A673 (cell line): Measurements from ENCODE around the gene BTBD16. TPM values are rescaled to one million over a fixed set of nuclear protein-coding genes. Genes with fewer than 3 reads are reported as not detected.

Experiments used
- BruUV-seq: library from RNA; stranded (reverse); fragments of 400-500 nt; replicated peaks from 2 replicates; lab custom pipeline; 2021; lab: Mats Ljungman, UMichigan
- CTCF ChIA-PET: fragments of 300-600 bp; sonication (Branson Sonifier 250); formaldehyde crosslinking; loops from one replicate; lab custom pipeline; 2022; ENCODE audit warnings: antibody characterized with exemption; lab: Charles Lee
- POLR2A ChIA-PET: fragments of 300-600 bp; sonication (Branson Sonifier 250); formaldehyde crosslinking; loops from one replicate; lab custom pipeline; 2022; ENCODE audit warnings: antibody characterized with exemption; ENCODE audit not compliant: low non-redundant PET; lab: Charles Lee
- DNase-seq: peaks from one replicate; pipeline ENCODE4 v3.0.0-alpha.2; 2015; ENCODE audit warnings: low spot score
- H3K27ac ChIP-seq: fragments of 200-600 bp; sonication (generic); 2 replicates; pipeline ENCODE4 v1.5.1; 2016; ENCODE audit warnings: mixed run types, low read depth, mild to moderate bottlenecking, mixed read lengths, antibody characterized with exemption, low read length; ENCODE audit not compliant: poor library complexity, severe bottlenecking
- H3K27me3 ChIP-seq: fragments of 200-600 bp; sonication (generic); replicated peaks from 2 replicates; pipeline ENCODE4 v1.6.1; 2017; ENCODE audit warnings: mixed run types, low read depth, mild to moderate bottlenecking, mixed read lengths, antibody characterized with exemption, low read length; ENCODE audit not compliant: insufficient read depth, poor library complexity
- H3K36me3 ChIP-seq: fragments of 200-600 bp; sonication (generic); 2 replicates; pipeline ENCODE4 v1.6.1; 2016; ENCODE audit warnings: mixed run types, mild to moderate bottlenecking, mixed read lengths, antibody characterized with exemption, low read length; ENCODE audit not compliant: insufficient read depth, poor library complexity, severe bottlenecking
- H3K4me1 ChIP-seq: fragments of 200-600 bp; sonication (generic); 2 replicates; pipeline ENCODE4 v1.6.1; 2017; ENCODE audit warnings: mixed run types, mild to moderate bottlenecking, mixed read lengths, antibody characterized with exemption, low read length; ENCODE audit not compliant: insufficient read depth, poor library complexity, severe bottlenecking
- H3K4me3 ChIP-seq: fragments of 200-600 bp; sonication (generic); 2 replicates; pipeline ENCODE4 v1.5.1; 2016; ENCODE audit warnings: low read depth, mixed run types, mild to moderate bottlenecking, mixed read lengths, low read length; ENCODE audit not compliant: poor library complexity, severe bottlenecking
- H3K9me3 ChIP-seq: fragments of 200-600 bp; sonication (generic); 2 replicates; pipeline ENCODE4 v1.6.1; 2016; ENCODE audit warnings: mixed run types, low read depth, mild to moderate bottlenecking, mixed read lengths, antibody characterized with exemption, low read length; ENCODE audit not compliant: poor library complexity, severe bottlenecking
- EZH2 ChIP-seq: fragments of 200-600 bp; sonication (generic); IDR thresholded peaks from 2 replicates; pipeline ENCODE4 v1.6.1; 2017; ENCODE audit warnings: borderline replicate concordance, low read depth, mild to moderate bottlenecking, mixed read lengths, antibody characterized with exemption, low read length; ENCODE audit not compliant: poor library complexity, severe bottlenecking
- intact Hi-C: fragments of 100-400 bp; cut with micrococcal nuclease; formaldehyde crosslinking; loops from one replicate; pipeline ENCODE4 v1.10.0; 2022; ENCODE audit not compliant: unreplicated experiment
- total RNA-seq: library from RNA; stranded (reverse); gene quantifications from 2 replicates; pipeline ENCODE4 v1.2.3, GENCODE V29; 2021
- TF ChIP-seq, protein P1 (sequence below): fragments of 300-800, 200-600 bp; sonication (generic); conservative IDR thresholded peaks from 2 replicates; pipeline ENCODE4 v1.5.1; 2017; ENCODE audit warnings: low read depth, mild to moderate bottlenecking, antibody characterized with exemption, low read length, moderate library complexity, mixed read lengths

BTBD16 gene
- total RNA-seq, 1 experiment from 2014 or later: not detected

- no peak for DNase-seq
- CTCF ChIA-PET: interaction anchor here (2.3 kb wide), 1 partner anchor 221 kb away, joined by 9 read pairs; no protein-coding TSS in a partner anchor
- BruUV-seq: no TSS peak
- H3K27ac ChIP-seq: no peak overlapping the region
- no peaks in the 10 kb centered on the region for H3K9me3 ChIP-seq
- no peak overlapping the region for H3K4me3 ChIP-seq
- H3K36me3 ChIP-seq: no peaks in the 10 kb centered on the region
- no peaks in the 10 kb centered on the region for H3K4me1 ChIP-seq
- H3K27me3 ChIP-seq: no peaks in the 10 kb centered on the region
- intact Hi-C loops: no loop called here
- no peak for TF ChIP-seq EZH2
- TF ChIP-seq, protein P1, sequence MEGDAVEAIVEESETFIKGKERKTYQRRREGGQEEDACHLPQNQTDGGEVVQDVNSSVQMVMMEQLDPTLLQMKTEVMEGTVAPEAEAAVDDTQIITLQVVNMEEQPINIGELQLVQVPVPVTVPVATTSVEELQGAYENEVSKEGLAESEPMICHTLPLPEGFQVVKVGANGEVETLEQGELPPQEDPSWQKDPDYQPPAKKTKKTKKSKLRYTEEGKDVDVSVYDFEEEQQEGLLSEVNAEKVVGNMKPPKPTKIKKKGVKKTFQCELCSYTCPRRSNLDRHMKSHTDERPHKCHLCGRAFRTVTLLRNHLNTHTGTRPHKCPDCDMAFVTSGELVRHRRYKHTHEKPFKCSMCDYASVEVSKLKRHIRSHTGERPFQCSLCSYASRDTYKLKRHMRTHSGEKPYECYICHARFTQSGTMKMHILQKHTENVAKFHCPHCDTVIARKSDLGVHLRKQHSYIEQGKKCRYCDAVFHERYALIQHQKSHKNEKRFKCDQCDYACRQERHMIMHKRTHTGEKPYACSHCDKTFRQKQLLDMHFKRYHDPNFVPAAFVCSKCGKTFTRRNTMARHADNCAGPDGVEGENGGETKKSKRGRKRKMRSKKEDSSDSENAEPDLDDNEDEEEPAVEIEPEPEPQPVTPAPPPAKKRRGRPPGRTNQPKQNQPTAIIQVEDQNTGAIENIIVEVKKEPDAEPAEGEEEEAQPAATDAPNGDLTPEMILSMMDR: no peak
- POLR2A ChIA-PET: no interaction called here
These were observed 73.7 kb downstream of the BTBD16 start for GRCh38 chr10:122344741-122345258.

DNA sequence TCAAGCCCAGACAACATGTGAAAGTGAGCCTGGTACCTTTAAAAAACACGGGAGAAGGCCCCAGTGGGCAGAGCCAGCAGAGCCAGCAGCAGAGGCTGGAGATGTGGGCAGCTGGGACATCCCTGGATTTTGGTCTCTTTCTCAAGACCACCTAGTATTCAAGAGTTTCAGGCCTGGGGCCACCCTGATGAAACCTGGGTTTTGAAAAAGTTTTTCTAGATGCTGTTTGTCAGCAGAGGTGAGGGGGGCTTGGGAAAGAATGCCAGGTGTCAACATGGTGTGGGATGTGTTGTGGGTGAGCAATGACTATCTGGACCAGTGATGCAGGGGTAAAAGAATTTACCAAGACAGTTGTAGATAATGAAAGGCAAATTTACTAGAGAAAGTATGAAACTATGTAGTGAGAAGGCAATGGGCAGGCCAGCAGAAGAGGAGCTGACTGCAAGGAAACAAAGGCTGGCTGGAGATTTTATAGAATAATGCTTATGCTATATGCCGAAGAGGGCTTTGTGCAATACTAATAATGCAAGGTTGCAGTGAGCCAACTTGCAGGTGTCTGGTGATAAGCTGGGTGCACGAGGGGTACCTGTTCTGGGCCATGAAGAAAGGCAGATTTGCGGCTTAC lies 75.3 kb downstream of the BTBD16 start:
- intact Hi-C loops: no loop called here
- DNase-seq: no peak
- TF ChIP-seq, protein P1: no peak
- no peak for TF ChIP-seq EZH2
- H3K9me3 ChIP-seq: no peaks in the 10 kb centered on the region
- no peaks in the 10 kb centered on the region for H3K27me3 ChIP-seq
- H3K4me1 ChIP-seq: no peaks in the 10 kb centered on the region
- POLR2A ChIA-PET: no interaction called here
- no peaks in the 10 kb centered on the region for H3K36me3 ChIP-seq
- CTCF ChIA-PET: no interaction called here
- no peak overlapping the region for H3K27ac ChIP-seq
- no peak overlapping the region for H3K4me3 ChIP-seq
- no TSS peak for BruUV-seq

DNA sequence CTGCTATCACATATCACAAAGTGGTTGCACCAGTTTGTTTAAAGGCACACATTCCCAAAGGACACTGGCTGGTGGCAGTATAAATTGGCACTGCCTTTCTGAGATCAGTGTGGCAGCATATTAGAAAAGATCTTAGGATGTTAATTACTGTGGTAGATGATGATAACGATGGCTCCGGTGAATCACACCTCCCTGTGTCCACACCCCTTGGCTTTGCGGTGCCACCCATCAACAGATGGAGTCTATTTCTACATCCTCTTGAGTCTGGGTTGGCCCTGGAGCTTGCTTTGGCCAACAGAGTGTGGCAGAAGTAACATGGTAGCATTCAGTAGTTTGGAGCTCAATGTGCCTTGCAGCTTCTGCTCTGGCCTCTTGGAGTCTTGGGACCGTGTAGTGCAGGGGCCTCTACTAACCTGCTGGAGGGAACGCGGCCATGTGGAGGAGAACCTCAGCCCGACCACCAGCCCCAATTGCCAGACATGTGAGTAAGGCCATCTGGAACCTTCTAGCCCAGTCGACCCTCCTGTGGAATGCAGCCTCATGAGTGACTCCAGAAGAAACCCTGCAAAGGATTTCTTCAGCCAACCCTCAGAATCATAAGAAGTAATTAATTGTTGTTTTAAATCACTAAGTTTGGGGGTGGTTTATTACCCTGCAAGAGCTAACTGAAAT lies 76.2 kb downstream of the BTBD16 start:
- Histone ChIP-seq H3K4me1 (no peaks in the 10 kb centered on the region), H3K27me3 (no peaks in the 10 kb centered on the region), H3K36me3 (no peaks in the 10 kb centered on the region), H3K27ac (no peak overlapping the region), H3K9me3 (no peaks in the 10 kb centered on the region), H3K4me3 (no peak overlapping the region)
- intact Hi-C loops: no loop called here
- CTCF ChIA-PET: no interaction called here
- no TSS peak for BruUV-seq
- TF ChIP-seq EZH2: no peak
- no peak for DNase-seq
- POLR2A ChIA-PET: no interaction called here
